Muscle layer of colon (tissue), 2 donors: ENCODE results near the gene DOCK8.

ENCODE experiments used
- H3K27ac ChIP-seq: one replicate; pipeline ENCODE4 v1.7.0; 2013; ENCODE audit warnings: low read depth, mild to moderate bottlenecking, low read length, moderate library complexity
- H3K27me3 ChIP-seq, 2 donors: one replicate each; pipeline ENCODE4 v1.7.0; 2013; ENCODE audit warnings: low read length in 2 of 2, mild to moderate bottlenecking in 2 of 2; ENCODE audit not compliant: insufficient read depth in 2 of 2, control insufficient read depth in 1 of 2
- H3K36me3 ChIP-seq: one replicate; pipeline ENCODE4 v1.7.0; 2013; ENCODE audit warnings: mild to moderate bottlenecking, low read length; ENCODE audit not compliant: insufficient read depth
- H3K4me1 ChIP-seq: one replicate; pipeline ENCODE4 v1.7.0; 2013; ENCODE audit warnings: mild to moderate bottlenecking, low read length; ENCODE audit not compliant: insufficient read depth
- H3K4me3 ChIP-seq, 2 donors: one replicate each; pipeline ENCODE4 v1.7.0; 2013; ENCODE audit warnings: low read length in 2 of 2, low read depth in 1 of 2, mild to moderate bottlenecking in 1 of 2, moderate library complexity in 1 of 2
- H3K9ac ChIP-seq: one replicate; pipeline ENCODE4 v1.7.0; 2013; ENCODE audit warnings: low read length
- H3K9me3 ChIP-seq: one replicate; pipeline ENCODE4 v1.7.0; 2013; ENCODE audit warnings: mild to moderate bottlenecking, low read length
- donor health status: abdominal sarcoma.
- donor health status: Adenocarcinoma of cecum.

The DOCK8 gene

DNA sequence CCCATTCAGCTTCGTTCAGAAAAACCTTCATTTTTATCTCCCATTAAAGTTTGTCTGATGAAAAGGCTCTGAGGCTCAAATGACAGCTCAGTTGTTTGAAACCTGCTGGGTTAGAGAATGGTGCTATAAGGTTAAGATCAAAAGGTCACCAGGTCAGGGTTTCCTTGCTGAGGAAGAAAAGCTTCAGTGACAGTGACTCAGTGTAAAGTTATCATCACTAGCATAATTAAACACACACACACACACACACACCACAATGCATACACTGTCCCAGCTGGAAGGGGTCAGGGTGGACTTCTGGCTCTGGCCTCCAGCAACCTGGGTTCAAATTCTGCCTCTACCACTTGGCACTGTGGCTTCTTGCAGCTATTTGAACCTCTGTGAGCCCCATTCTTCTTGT lies 281.1 kb downstream of the DOCK8 start:
- Histone ChIP-seq H3K9me3 (no peaks in the 10 kb centered on the region), H3K9ac (no peak overlapping the region), H3K36me3 (no peaks in the 10 kb centered on the region), H3K27me3 (no peaks in the 10 kb centered on the region), H3K4me3 (no peak overlapping the region), H3K4me1 (no peaks in the 10 kb centered on the region), H3K27ac (no peak overlapping the region)

GRCh38 chr9:503326-503725 lies 288.7 kb downstream of the DOCK8 start:
- peak overlapping the region; percentile 51 to 81 for H3K4me3 ChIP-seq
- peaks cover 8% of the 10 kb centered on the region for H3K4me1 ChIP-seq
- no peaks in the 10 kb centered on the region for H3K36me3 ChIP-seq
- no peak overlapping the region for H3K27ac ChIP-seq
- no peaks in the 10 kb centered on the region for H3K27me3 ChIP-seq
- H3K9me3 ChIP-seq, result no peaks in the 10 kb centered on the region
- no peak overlapping the region for H3K9ac ChIP-seq

DNA sequence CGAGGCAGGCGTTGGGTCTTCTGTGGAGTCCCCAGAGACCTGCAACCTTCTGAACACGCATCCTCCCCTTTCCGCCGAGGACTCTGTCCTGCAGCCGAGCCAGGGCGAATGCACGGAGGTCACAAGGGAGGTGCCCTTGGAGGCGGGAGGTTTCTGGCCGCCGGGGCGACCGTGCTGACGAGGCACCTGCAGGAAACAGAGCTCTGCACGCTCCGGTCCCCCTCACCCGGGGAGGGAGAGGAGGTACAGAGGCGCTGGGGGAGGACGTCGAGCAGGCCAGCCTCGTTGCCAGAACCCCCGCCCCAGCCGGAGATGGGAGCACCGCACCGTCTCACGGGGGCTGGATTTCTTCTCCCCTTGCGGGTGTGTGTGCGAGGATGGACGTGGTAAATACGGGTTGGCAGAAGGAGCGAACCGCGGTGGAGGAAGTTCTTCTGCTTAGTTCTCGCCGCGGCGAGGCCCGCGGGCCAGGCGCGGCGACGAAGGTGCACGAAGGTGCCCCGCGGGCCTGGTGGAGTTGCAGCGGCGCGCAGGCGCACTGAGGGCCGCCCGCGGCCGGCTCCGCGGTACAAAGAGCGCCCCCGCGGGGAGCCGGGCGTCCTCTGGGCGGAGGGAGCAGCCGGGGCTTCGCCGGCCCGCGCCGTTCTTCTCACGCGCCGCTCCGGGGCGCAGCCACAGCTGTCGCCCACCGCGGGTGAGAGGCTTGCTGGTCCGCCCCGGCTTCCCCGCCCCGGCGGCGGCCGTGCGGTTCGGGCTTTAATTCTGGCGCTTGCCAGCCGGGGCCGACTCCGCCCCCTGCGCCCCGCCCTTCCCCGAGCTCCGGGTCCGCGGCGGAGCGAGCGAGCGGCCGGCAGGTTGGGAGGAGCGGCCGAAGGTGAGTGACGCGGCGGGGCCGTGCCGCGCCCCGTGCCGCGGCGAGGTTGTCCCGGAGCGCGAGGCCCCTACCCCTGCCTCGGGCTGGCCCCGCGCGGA lies 289.5 kb downstream of the DOCK8 start, which contains the start of gene KANK1:
KANK1 (plus strand) TSS at position 815 of the 972 bp plus-strand sequence.
- H3K27me3 ChIP-seq, result no peaks in the 10 kb centered on the region
- peaks cover 8% of the 10 kb centered on the region for H3K4me1 ChIP-seq
- no peaks in the 10 kb centered on the region for H3K36me3 ChIP-seq
- H3K9ac ChIP-seq, result peak within 1 kb of the TSS; percentile 30
- no peaks in the 10 kb centered on the region for H3K9me3 ChIP-seq
- H3K27ac ChIP-seq, result peak within 1 kb of the TSS; percentile 16
- H3K4me3 ChIP-seq, result peak within 1 kb of the TSS; percentile 74 to 81

GRCh38 chr9:504921-505740 lies 290.5 kb downstream of the DOCK8 start:
- Histone ChIP-seq H3K9me3 (no peaks in the 10 kb centered on the region), H3K4me3 (peak overlapping the region; percentile 74 to 81), H3K27ac (no peak overlapping the region), H3K4me1 (peaks cover 8% of the 10 kb centered on the region), H3K27me3 (no peaks in the 10 kb centered on the region), H3K36me3 (no peaks in the 10 kb centered on the region), H3K9ac (no peak overlapping the region)

GRCh38 chr9:505741-506059 lies 291.0 kb downstream of the DOCK8 start:
- Histone ChIP-seq H3K4me3 (peak overlapping the region in 1 of 2 donors; percentile 81), H3K27me3 (no peaks in the 10 kb centered on the region), H3K4me1 (peaks cover 8% of the 10 kb centered on the region), H3K36me3 (no peaks in the 10 kb centered on the region), H3K27ac (no peak overlapping the region), H3K9me3 (no peaks in the 10 kb centered on the region), H3K9ac (no peak overlapping the region)

GRCh38 chr9:506281-506680 lies 291.6 kb downstream of the DOCK8 start:
- H3K27ac ChIP-seq, result no peak overlapping the region
- no peak overlapping the region for H3K9ac ChIP-seq
- no peaks in the 10 kb centered on the region for H3K9me3 ChIP-seq
- H3K4me1 ChIP-seq, result peaks cover 8% of the 10 kb centered on the region
- no peak overlapping the region for H3K4me3 ChIP-seq
- H3K36me3 ChIP-seq, result no peaks in the 10 kb centered on the region
- H3K27me3 ChIP-seq, result no peaks in the 10 kb centered on the region

DNA sequence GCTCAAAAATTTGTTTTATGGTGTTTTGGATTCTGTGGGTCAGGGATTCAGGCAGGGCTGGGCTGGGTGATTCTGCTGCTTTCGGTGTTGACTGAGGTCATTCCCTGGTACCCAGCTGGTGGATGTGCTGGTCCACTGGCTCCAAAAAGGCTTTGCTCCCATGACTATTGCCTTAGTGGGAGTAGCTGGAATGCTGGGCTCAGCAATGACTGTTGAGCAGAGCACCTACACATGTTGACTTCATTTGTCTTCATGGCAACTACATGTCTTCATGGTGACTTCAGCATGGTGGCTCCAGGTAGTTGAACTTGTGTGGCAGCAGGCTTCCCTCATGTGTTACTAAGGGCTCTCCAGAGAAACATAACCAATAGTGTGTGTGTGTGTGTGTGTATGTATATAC lies 297.2 kb downstream of the DOCK8 start:
- H3K36me3 ChIP-seq, result no peaks in the 10 kb centered on the region
- H3K9me3 ChIP-seq, result no peaks in the 10 kb centered on the region
- no peak overlapping the region for H3K9ac ChIP-seq
- no peak overlapping the region for H3K27ac ChIP-seq
- no peaks in the 10 kb centered on the region for H3K27me3 ChIP-seq
- H3K4me1 ChIP-seq, result no peaks in the 10 kb centered on the region
- no peak overlapping the region for H3K4me3 ChIP-seq

- Histone ChIP-seq H3K4me1 (no peaks in the 10 kb centered on the region), H3K9me3 (no peaks in the 10 kb centered on the region), H3K4me3 (no peak overlapping the region), H3K27ac (no peak overlapping the region), H3K9ac (no peak overlapping the region), H3K27me3 (no peaks in the 10 kb centered on the region), H3K36me3 (no peaks in the 10 kb centered on the region)
Measured at GRCh38 chr9:512555-513272, 298.0 kb downstream of the DOCK8 start.
